Right lobe of liver (tissue), 6 donors: ENCODE results near the gene S100A12. TPM values are rescaled to one million over a fixed set of nuclear protein-coding genes. Genes with fewer than 3 reads are reported as not detected.

ENCODE experiments used
- ATAC-seq, 4 donors: fragments of 200-7000 bp; cut with Tn5 transposase; one replicate each; pipeline ENCODE4 v1.9.1; 2020; ENCODE audit warnings: mild to moderate bottlenecking in 4 of 4, moderate library complexity in 4 of 4
- DNase-seq, 3 donors: peaks; one replicate each; pipeline ENCODE4 v3.0.0-alpha.2; 2020
- H3K27ac ChIP-seq, 3 donors: fragments of 200-600 bp; one replicate each; pipeline ENCODE4 v1.8.0; 2022
- H3K27me3 ChIP-seq, 2 donors: fragments of 200-600 bp; one replicate each; pipeline ENCODE4 v1.8.0; 2022
- H3K36me3 ChIP-seq, 4 donors: fragments of 200-600 bp; sonication (generic) in 1 of 4; one replicate each; pipeline versions ENCODE4 v1.5.1 to v1.8.0; 2017 to 2022; ENCODE audit warnings: control low read depth in 1 of 4
- H3K4me1 ChIP-seq, 4 donors: fragments of 200-600 bp; sonication (generic) in 1 of 4; one replicate each; pipeline versions ENCODE4 v1.5.1 to v1.8.0; 2017 to 2022; ENCODE audit warnings: control low read depth in 1 of 4
- H3K4me3 ChIP-seq, 3 donors: fragments of 200-600 bp; one replicate each; pipeline ENCODE4 v1.8.0; 2022
- H3K9me3 ChIP-seq, 4 donors: fragments of 200-600 bp; sonication (generic) in 1 of 4; one replicate each; pipeline versions ENCODE4 v1.5.1 to v1.8.0; 2017 to 2022; ENCODE audit warnings: control low read depth in 1 of 4
- CTCF ChIP-seq, 4 donors: fragments of 200-600 bp in 3 of 4; fragments of 450-650 bp in 1 of 4; IDR thresholded peaks; one replicate each; pipeline versions ENCODE4 v1.5.1 to v1.8.0; 2016 to 2022; ENCODE audit warnings: antibody characterized with exemption in 4 of 4, mild to moderate bottlenecking in 2 of 4
- POLR2A ChIP-seq: fragments of 450-650 bp; IDR thresholded peaks from one replicate; pipeline ENCODE4 v1.6.1; 2017; ENCODE audit warnings: antibody characterized with exemption, mild to moderate bottlenecking
- WGBS: methylation state at CpG from one replicate; pipeline ENCODE4 v1.1.6; 2018; ENCODE audit warnings: low coverage, low lambda C conversion rate; ENCODE audit not compliant: insufficient coverage; ENCODE audit errors: missing lambda C conversion rate; 5-methylcytosine and 5-hydroxymethylcytosine counted together
- intact Hi-C, 2 donors: fragments of 100-400 bp; cut with DNase I; formaldehyde crosslinking; loops; one replicate each; pipeline versions ENCODE4 v1.11.2 to v1.14.1; 2022
- total RNA-seq, 6 experiments: library from RNA; depleted of rRNA in 2 of 6; stranded (reverse); fragments of >200 nt in 2 of 6; fragmentation: NEBNext Ultra II Directional in 3 of 6; extraction: Animal tissue kit (Norgen Biotek cat#: 25700) in 3 of 6; gene quantifications; one replicate each; pipeline versions ENCODE4 v1.1.0 to v1.2.4, GENCODE V29; 2016 to 2023
- donor health status: DM: no; HTN: yes; CAD: no.
- donor health status: DM: no; HTN: no; CAD: no.
- donor health status: DM: no; HTN: no; CAD: no.
- donor health status: DM: no; HTN: yes; CAD: no.
- donor health status: DM: no; HTN: yes; CAD: no.

The S100A12 gene
- total RNA-seq, 6 experiments from 2014 or later: 1.5 to 3.8 (median 3.0) TPM

GRCh38 chr1:153361480-153362109, 13.8 kb downstream of the S100A12 start:
- Histone ChIP-seq H3K4me1 (peaks cover 0 to 8% (median 2%) of the 10 kb centered on the region in 4 donors), H3K4me3 (no peak overlapping the region), H3K27ac (no peak overlapping the region), H3K9me3 (no peaks in the 10 kb centered on the region), H3K36me3 (no peaks in the 10 kb centered on the region), H3K27me3 (no peaks in the 10 kb centered on the region)
- no peak for ATAC-seq
- 51% methylated on average over 4 of the region's 4 CpGs for WGBS
- intact Hi-C loops: no loop called here
- peak in 1 of 3 donors; percentile 43 for DNase-seq
- no peak for TF ChIP-seq CTCF (IDR thresholded peaks at IDR 0.05)
- TF ChIP-seq POLR2A: no peak

GRCh38 chr1:153360592-153361479, 14.6 kb downstream of the S100A12 start:
- TF ChIP-seq POLR2A (no peak), CTCF (IDR thresholded peaks at IDR 0.05) (no peak)
- Histone ChIP-seq H3K4me3 (no peak overlapping the region), H3K4me1 (peaks cover 0 to 8% (median 2%) of the 10 kb centered on the region in 4 donors), H3K27ac (no peak overlapping the region), H3K27me3 (no peaks in the 10 kb centered on the region), H3K9me3 (no peaks in the 10 kb centered on the region), H3K36me3 (no peaks in the 10 kb centered on the region)
- DNase-seq (peak in 1 of 3 donors; percentile 48), ATAC-seq (no peak)
- intact Hi-C loops: no loop called here
- 79% methylated on average over 7 of the region's 11 CpGs for WGBS

- ATAC-seq: peak in 2 of 4 donors; percentile 7 to 8
- H3K27ac ChIP-seq: no peak overlapping the region
- WGBS: 66% methylated on average over 2 of the region's 2 CpGs
Observed at GRCh38 chr1:153360190-153360589, 15.2 kb downstream of the S100A12 start.

GRCh38 chr1:153359241-153359640, 16.2 kb downstream of the S100A12 start:
- DNase-seq (peak in 1 of 3 donors; percentile 42), ATAC-seq (no peak)
- Histone ChIP-seq H3K9me3 (no peaks in the 10 kb centered on the region), H3K36me3 (no peaks in the 10 kb centered on the region), H3K27me3 (no peaks in the 10 kb centered on the region), H3K4me3 (peak overlapping the region in 1 of 3 donors; percentile 16), H3K27ac (no peak overlapping the region), H3K4me1 (peaks cover 0 to 8% (median 2%) of the 10 kb centered on the region in 4 donors)
- TF ChIP-seq CTCF (IDR thresholded peaks at IDR 0.05) (no peak), POLR2A (no peak)
- intact Hi-C loops: loop anchor here in 1 of 2 donors (10.0 kb wide), 1 partner anchor 46 kb away; no protein-coding TSS in a partner anchor
- WGBS: no CpG with 5 or more reads among the region's 6 CpGs

More at GRCh38 chr1:153360190-153360589, 15.2 kb downstream of the S100A12 start:
- Histone ChIP-seq H3K4me3 (no peak overlapping the region), H3K27me3 (no peaks in the 10 kb centered on the region), H3K36me3 (no peaks in the 10 kb centered on the region), H3K9me3 (no peaks in the 10 kb centered on the region), H3K4me1 (peaks cover 0 to 8% (median 2%) of the 10 kb centered on the region in 4 donors)
- intact Hi-C loops: no loop called here
- no peak for TF ChIP-seq POLR2A
- no peak for TF ChIP-seq CTCF (IDR thresholded peaks at IDR 0.05)
- DNase-seq: no peak
